Astrocyte (in vitro differentiated cells and primary cell): ENCODE measurements around the gene PCDHGB2. TPM values are rescaled to one million over a fixed set of nuclear protein-coding genes. Genes with fewer than 3 reads are reported as not detected.

Source experiments
- DNase-seq: peaks from one replicate; pipeline ENCODE4 v3.0.0-alpha.2; 2010; ENCODE audit warnings: low read depth
- FAIRE-seq: peaks from 2 replicates; lab custom pipeline; 2011; peaks lifted over from hg19 to GRCh38; lab: Jason Lieb, UNC
- H2AFZ ChIP-seq: 2 replicates; pipeline ENCODE4 v1.6.0; 2012; ENCODE audit warnings: low read depth, low read length, inconsistent platforms
- H3K27ac ChIP-seq: 2 replicates; pipeline ENCODE4 v1.5.1; 2011; ENCODE audit warnings: low read depth, low read length, inconsistent platforms
- H3K27me3 ChIP-seq: 2 replicates; pipeline ENCODE4 v1.6.0; 2011; ENCODE audit warnings: low read length, inconsistent platforms; ENCODE audit not compliant: insufficient read depth
- H3K36me3 ChIP-seq: 2 replicates; pipeline ENCODE4 v1.5.1; 2011; ENCODE audit warnings: low read length, inconsistent platforms; ENCODE audit not compliant: insufficient read depth
- H3K4me1 ChIP-seq: 2 replicates; pipeline ENCODE4 v1.5.1; 2011; ENCODE audit warnings: low read length, inconsistent platforms; ENCODE audit not compliant: insufficient read depth
- H3K4me2 ChIP-seq: 2 replicates; pipeline ENCODE4 v1.6.0; 2012; ENCODE audit warnings: low read length, inconsistent platforms
- H3K4me3 ChIP-seq: 2 replicates; pipeline ENCODE4 v1.5.1; 2011; ENCODE audit warnings: low read depth, mild to moderate bottlenecking, low read length, inconsistent platforms; ENCODE audit not compliant: insufficient read depth
- H3K79me2 ChIP-seq: 2 replicates; pipeline ENCODE4 v1.6.0; 2012; ENCODE audit warnings: mild to moderate bottlenecking, low read length, inconsistent platforms; ENCODE audit not compliant: insufficient read depth
- H3K9ac ChIP-seq: 2 replicates; pipeline ENCODE4 v1.6.0; 2012; ENCODE audit warnings: mild to moderate bottlenecking, low read length, inconsistent platforms
- H3K9me3 ChIP-seq: 2 replicates; pipeline ENCODE4 v1.5.1; 2012; ENCODE audit warnings: low read depth, mild to moderate bottlenecking, low read length, inconsistent platforms; ENCODE audit not compliant: insufficient read depth
- H4K20me1 ChIP-seq: 2 replicates; pipeline ENCODE4 v1.6.0; 2012; ENCODE audit warnings: low read length, inconsistent platforms; ENCODE audit not compliant: insufficient read depth
- H3K27ac Mint-ChIP-seq: one replicate; pipeline ENCODE4 v1.8.0; 2021; ENCODE audit warnings: mild to moderate bottlenecking, mixed read lengths; ENCODE audit not compliant: unreplicated experiment
- H3K27me3 Mint-ChIP-seq: one replicate; pipeline ENCODE4 v1.8.0; 2021; ENCODE audit warnings: low read depth, mixed read lengths; ENCODE audit not compliant: unreplicated experiment
- H3K36me3 Mint-ChIP-seq: one replicate; pipeline ENCODE4 v1.8.0; 2021; ENCODE audit warnings: low read depth, mixed read lengths; ENCODE audit not compliant: unreplicated experiment
- H3K4me1 Mint-ChIP-seq: one replicate; pipeline ENCODE4 v1.8.0; 2021; ENCODE audit warnings: low read depth, mixed read lengths; ENCODE audit not compliant: unreplicated experiment
- H3K4me3 Mint-ChIP-seq: one replicate; pipeline ENCODE4 v1.8.0; 2021; ENCODE audit warnings: mild to moderate bottlenecking, moderate library complexity, mixed read lengths; ENCODE audit not compliant: unreplicated experiment
- H3K9me3 Mint-ChIP-seq: one replicate; pipeline ENCODE4 v1.8.0; 2021; ENCODE audit warnings: mild to moderate bottlenecking, mixed read lengths; ENCODE audit not compliant: unreplicated experiment
- EZH2 ChIP-seq: IDR thresholded peaks from 2 replicates; pipeline ENCODE4 v1.6.1; 2012; ENCODE audit warnings: mild to moderate bottlenecking, low read length, inconsistent platforms; ENCODE audit not compliant: insufficient read depth
- total RNA-seq: library from RNA; stranded (reverse); gene quantifications from 2 replicates; pipeline ENCODE4 v1.2.1, GENCODE V29; 2021
- TF ChIP-seq, protein P1 (sequence below): IDR thresholded peaks from 2 replicates; pipeline ENCODE4 v1.5.1; 2011; ENCODE audit warnings: low read depth, mild to moderate bottlenecking, inconsistent platforms, low read length, moderate library complexity; ENCODE audit not compliant: insufficient read depth

PCDHGB2 gene
- total RNA-seq, 1 donor from 2014 or later: 1.4 TPM

DNA sequence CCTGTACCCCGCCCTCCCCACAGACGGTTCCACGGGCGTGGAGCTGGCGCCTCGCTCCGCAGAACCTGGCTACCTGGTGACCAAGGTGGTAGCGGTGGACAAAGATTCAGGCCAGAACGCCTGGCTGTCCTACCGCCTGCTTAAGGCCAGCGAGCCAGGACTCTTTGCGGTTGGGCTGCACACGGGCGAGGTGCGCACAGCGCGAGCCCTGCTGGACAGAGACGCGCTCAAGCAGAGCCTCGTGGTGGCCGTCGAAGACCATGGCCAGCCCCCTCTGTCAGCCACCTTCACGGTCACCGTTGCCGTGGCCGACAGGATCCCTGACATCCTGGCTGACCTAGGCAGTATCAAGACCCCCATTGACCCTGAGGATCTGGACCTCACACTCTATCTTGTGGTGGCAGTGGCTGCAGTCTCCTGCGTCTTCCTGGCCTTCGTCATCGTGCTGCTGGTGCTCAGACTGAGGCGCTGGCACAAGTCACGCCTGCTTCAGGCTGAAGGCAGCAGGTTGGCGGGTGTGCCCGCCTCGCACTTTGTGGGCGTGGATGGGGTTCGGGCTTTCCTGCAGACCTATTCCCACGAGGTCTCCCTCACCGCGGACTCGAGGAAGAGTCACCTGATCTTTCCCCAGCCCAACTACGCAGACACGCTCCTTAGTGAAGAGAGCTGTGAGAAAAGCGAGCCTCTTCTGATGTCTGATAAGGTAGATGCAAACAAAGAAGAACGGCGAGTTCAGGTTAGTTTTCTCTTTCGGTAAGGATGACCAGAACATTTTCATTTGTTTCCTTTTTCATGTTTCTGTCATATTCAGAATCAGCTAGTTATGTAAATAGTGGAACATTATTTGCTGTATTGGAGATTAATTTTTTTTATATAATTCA lies 6.5 kb downstream of the PCDHGB2 start:
- H3K36me3 ChIP-seq: no peaks in the 10 kb centered on the region
- Mint-ChIP-seq H3K4me3 (no peak overlapping the region), H3K9me3 (peaks cover 20% of the 10 kb centered on the region), H3K27me3 (no peaks in the 10 kb centered on the region), H3K27ac (no peak overlapping the region), H3K36me3 (peaks cover 9% of the 10 kb centered on the region), H3K4me1 (no peaks in the 10 kb centered on the region)
- DNase-seq (no peak), FAIRE-seq (no peak)
- no peaks in the 10 kb centered on the region for H3K4me1 ChIP-seq
- H3K4me2 ChIP-seq: no peak overlapping the region
- peaks cover 52% of the 10 kb centered on the region for H3K9me3 ChIP-seq
- H3K79me2 ChIP-seq: no peaks in the 10 kb centered on the region
- peaks cover 18% of the 10 kb centered on the region for H3K27me3 ChIP-seq
- H3K9ac ChIP-seq: no peak overlapping the region
- H2AFZ ChIP-seq: no peak overlapping the region
- no peak overlapping the region for H3K4me3 ChIP-seq
- TF ChIP-seq, protein P1, sequence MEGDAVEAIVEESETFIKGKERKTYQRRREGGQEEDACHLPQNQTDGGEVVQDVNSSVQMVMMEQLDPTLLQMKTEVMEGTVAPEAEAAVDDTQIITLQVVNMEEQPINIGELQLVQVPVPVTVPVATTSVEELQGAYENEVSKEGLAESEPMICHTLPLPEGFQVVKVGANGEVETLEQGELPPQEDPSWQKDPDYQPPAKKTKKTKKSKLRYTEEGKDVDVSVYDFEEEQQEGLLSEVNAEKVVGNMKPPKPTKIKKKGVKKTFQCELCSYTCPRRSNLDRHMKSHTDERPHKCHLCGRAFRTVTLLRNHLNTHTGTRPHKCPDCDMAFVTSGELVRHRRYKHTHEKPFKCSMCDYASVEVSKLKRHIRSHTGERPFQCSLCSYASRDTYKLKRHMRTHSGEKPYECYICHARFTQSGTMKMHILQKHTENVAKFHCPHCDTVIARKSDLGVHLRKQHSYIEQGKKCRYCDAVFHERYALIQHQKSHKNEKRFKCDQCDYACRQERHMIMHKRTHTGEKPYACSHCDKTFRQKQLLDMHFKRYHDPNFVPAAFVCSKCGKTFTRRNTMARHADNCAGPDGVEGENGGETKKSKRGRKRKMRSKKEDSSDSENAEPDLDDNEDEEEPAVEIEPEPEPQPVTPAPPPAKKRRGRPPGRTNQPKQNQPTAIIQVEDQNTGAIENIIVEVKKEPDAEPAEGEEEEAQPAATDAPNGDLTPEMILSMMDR: no peak
- no peak for TF ChIP-seq EZH2
- no peak overlapping the region for H3K27ac ChIP-seq
- no peaks in the 10 kb centered on the region for H4K20me1 ChIP-seq

DNA sequence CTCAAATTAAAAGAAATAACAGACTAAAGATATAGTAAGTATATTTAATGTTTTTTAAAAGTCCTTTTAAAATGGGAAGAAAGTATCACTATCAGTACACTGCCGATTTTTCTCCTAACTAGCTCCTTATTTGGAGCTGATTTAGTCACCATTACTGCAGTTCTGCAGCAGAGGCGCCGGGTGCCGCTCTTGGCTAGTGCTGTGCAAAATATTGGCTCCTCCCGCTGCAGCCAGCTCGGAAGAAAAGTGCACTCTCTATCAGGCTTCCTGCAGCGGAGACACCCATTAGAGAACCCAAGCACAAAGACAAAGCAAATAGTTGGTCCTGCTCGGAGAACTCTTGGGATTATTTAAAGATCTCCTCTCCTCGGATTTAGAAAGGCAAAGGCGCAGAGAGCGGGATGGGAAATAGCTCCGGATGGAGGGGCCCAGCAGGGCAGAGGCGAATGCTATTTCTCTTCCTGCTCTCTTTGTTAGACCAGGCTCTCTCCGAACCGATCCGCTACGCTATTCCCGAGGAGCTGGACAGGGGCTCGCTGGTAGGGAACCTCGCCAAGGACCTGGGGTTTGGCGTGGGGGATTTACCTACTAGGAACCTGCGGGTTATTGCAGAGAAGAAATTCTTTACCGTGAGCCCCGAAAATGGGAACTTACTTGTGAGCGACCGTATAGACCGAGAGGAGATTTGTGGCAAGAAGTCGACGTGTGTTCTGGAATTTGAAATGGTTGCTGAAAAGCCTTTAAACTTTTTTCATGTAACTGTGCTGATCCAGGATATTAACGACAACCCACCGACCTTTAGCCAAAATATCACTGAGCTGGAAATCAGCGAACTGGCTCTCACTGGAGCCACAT lies 10.4 kb downstream of the PCDHGB2 start, which contains the start of gene PCDHGB3:
PCDHGB3 (plus strand) TSS at position 249 of the 855 bp plus-strand sequence; CDS start at position 402, 153 bp downstream.
- peaks cover 56% of the 10 kb centered on the region for H3K9me3 ChIP-seq
- no peaks in the 10 kb centered on the region for H3K4me1 ChIP-seq
- peaks cover 2% of the 10 kb centered on the region for H3K27me3 ChIP-seq
- DNase-seq (peak; percentile 39), FAIRE-seq (peak; percentile 13)
- no peaks in the 10 kb centered on the region for H3K36me3 ChIP-seq
- Mint-ChIP-seq H3K9me3 (peaks cover 27% of the 10 kb centered on the region), H3K4me3 (no peak within 1 kb of the TSS), H3K4me1 (no peaks in the 10 kb centered on the region), H3K27me3 (no peaks in the 10 kb centered on the region), H3K36me3 (peaks cover 5% of the 10 kb centered on the region), H3K27ac (no peak within 1 kb of the TSS)
- TF ChIP-seq, protein P1: peak; percentile 38
- TF ChIP-seq EZH2: no peak
- no peaks in the 10 kb centered on the region for H3K79me2 ChIP-seq
- peak within 1 kb of the TSS; percentile 62 for H3K9ac ChIP-seq
- peak within 1 kb of the TSS; percentile 81 for H3K4me2 ChIP-seq
- no peaks in the 10 kb centered on the region for H4K20me1 ChIP-seq
- H3K4me3 ChIP-seq: peak within 1 kb of the TSS; percentile 51
- peak within 1 kb of the TSS; percentile 63 for H2AFZ ChIP-seq
- H3K27ac ChIP-seq: no peak within 1 kb of the TSS
